K562 (cell line): Measurements from ENCODE around the gene C11orf86. TPM values are rescaled to one million over a fixed set of nuclear protein-coding genes. Genes with fewer than 3 reads are reported as not detected.

Experiments used
- DDX20 ChIP-seq: fragments of 450-650 bp; IDR thresholded peaks from 2 replicates; pipeline ENCODE4 v1.6.1; 2016; ENCODE audit warnings: missing genetic modification characterization, low read depth, mild to moderate bottlenecking, missing compliant biosample characterization, moderate library complexity
- HMG20A ChIP-seq: fragments of 450-650 bp; formaldehyde crosslinking; conservative IDR thresholded peaks from 2 replicates; pipeline ENCODE4 v1.4.0; 2020; ENCODE audit warnings: mild to moderate bottlenecking, mixed read lengths
- NFIC ChIP-seq: fragments of 450-650 bp; IDR thresholded peaks from 2 replicates; pipeline ENCODE4 v1.6.1; 2017; ENCODE audit warnings: mild to moderate bottlenecking, inconsistent platforms
- PHF21A ChIP-seq: fragments of 450-650 bp; IDR thresholded peaks from 2 replicates; pipeline ENCODE4 v1.6.1; 2017; ENCODE audit warnings: low read depth, borderline replicate concordance
- PRDM10 ChIP-seq: fragments of 450-650 bp; IDR thresholded peaks from 2 replicates; pipeline ENCODE4 v1.6.1; 2018; ENCODE audit not compliant: partially characterized antibody
- SAP30 ChIP-seq: fragments of 200-600 bp; sonication (generic); IDR thresholded peaks from 2 replicates; pipeline ENCODE4 v1.6.1; 2012; ENCODE audit warnings: borderline replicate concordance, low read depth, mild to moderate bottlenecking, moderate library complexity, low read length, control low read depth, inconsistent platforms; ENCODE audit not compliant: insufficient read depth, poor library complexity, severe bottlenecking
- SP1 ChIP-seq: sonication (generic); formaldehyde crosslinking; IDR thresholded peaks from 2 replicates; pipeline ENCODE4 v1.8.1; 2022; ENCODE audit warnings: mild to moderate bottlenecking, missing genetic modification reagents
- TEAD4 ChIP-seq, 2 experiments: sonication (generic) in 1 of 2; formaldehyde crosslinking in 1 of 2; IDR thresholded peaks; 2 replicates each; pipeline versions ENCODE4 v1.6.1 to v1.8.0; 2012 to 2022; ENCODE audit warnings: borderline replicate concordance in 1 of 2, inconsistent platforms in 1 of 2, low read length in 1 of 2, mild to moderate bottlenecking in 1 of 2, missing genetic modification reagents in 1 of 2
- ZFP36 ChIP-seq: fragments of 150-350 bp; IDR thresholded peaks from 2 replicates; pipeline ENCODE4 v1.6.1; 2018; ENCODE audit warnings: low read length, low read depth; ENCODE audit not compliant: partially characterized antibody
- polyA plus RNA-seq, 8 experiments: library from polyadenylated mRNA; depleted of rRNA in 4 of 8; stranded (reverse) in 5 of 8; unstranded in 3 of 8; fragments of >200 nt; fragmentation: Nextera tagmentation in 2 of 8; fragmentation: Illumina TruSeq in 1 of 8; extraction: Ambion mirVana in 2 of 8; extraction: Trizol in 1 of 8; gene quantifications; 2 replicates each; pipeline versions ENCODE4 v1.2.1 to v1.2.3, GENCODE V29; 2011 to 2014; ENCODE audit warnings: inconsistent platforms in 1 of 8, missing spikeins in 1 of 8
- total RNA-seq, 7 experiments: library from RNA; depleted of rRNA in 6 of 7; stranded (reverse); fragments of >200 nt in 6 of 7; fragmentation: Illumina TruSeq in 2 of 7; extraction: Trizol in 2 of 7; gene quantifications; 2 replicates each; pipeline versions ENCODE4 v1.2.1 to v1.2.3, GENCODE V29; 2011 to 2021; ENCODE audit warnings: low replicate concordance in 1 of 7

Gene C11orf86
- total and polyA plus RNA-seq, 9 of the 15 experiments (the other 6 are each of a cell fraction or from before 2014, with no cell fraction given) = not detected

GRCh38 chr11:66956689-66957290 lies 18.3 kb upstream of the C11orf86 start (continued):
- TF ChIP-seq ZFP36 (peak; percentile 67), SP1 (CRISPR knock-in tag) (0 out of 2 replicates have a peak, but pooled peaks have one; percentile 25), DDX20 (no peak), TEAD4 (IDR thresholded peaks at IDR 0.05; ENCODE audit: low read length) (no peak), TEAD4 (CRISPR knock-in tag; IDR thresholded peaks at IDR 0.05; ENCODE audit: borderline replicate concordance) (no peak), PRDM10 (no peak), HMG20A (CRISPR knock-in tag) (no peak), SAP30 (no peak), NFIC (no peak), PHF21A (peak; percentile 70; the same call in 1 of the 2 replicates)
